DOHH2 (cell line): ENCODE data around the gene PTPN12.

ENCODE experiments used
- H3F3A ChIP-seq: fragments of 200-600 bp; sonication (generic), shearing (Covaris generic); 2 replicates; pipeline ENCODE4 v1.6.0; 2016; ENCODE audit warnings: antibody characterized with exemption, mild to moderate bottlenecking; ENCODE audit not compliant: control insufficient read depth, insufficient read depth
- H3K27ac ChIP-seq: fragments of 200-600 bp; sonication (generic); 2 replicates; pipeline ENCODE4 v1.5.1; 2014; ENCODE audit warnings: low read depth, mild to moderate bottlenecking, low read length, moderate library complexity
- H3K27me3 ChIP-seq: fragments of 200-600 bp; sonication (generic); 2 replicates; pipeline ENCODE4 v1.6.1; 2014; ENCODE audit warnings: mild to moderate bottlenecking, low read length, mixed read lengths; ENCODE audit not compliant: control insufficient read depth
- H3K36me3 ChIP-seq: fragments of 200-600 bp; sonication (generic); 2 replicates; pipeline ENCODE4 v1.6.1; 2014; ENCODE audit warnings: mild to moderate bottlenecking, low read length, moderate library complexity, mixed read lengths; ENCODE audit not compliant: control insufficient read depth
- H3K4me1 ChIP-seq: fragments of 200-600 bp; sonication (generic); 2 replicates; pipeline ENCODE4 v1.6.1; 2014; ENCODE audit warnings: mild to moderate bottlenecking, low read length, mixed read lengths; ENCODE audit not compliant: control insufficient read depth
- H3K4me2 ChIP-seq: fragments of 200-600 bp; sonication (generic); 2 replicates; pipeline ENCODE4 v1.6.0; 2014; ENCODE audit warnings: mild to moderate bottlenecking, low read length, moderate library complexity
- H3K4me3 ChIP-seq: fragments of 200-600 bp; sonication (generic); 2 replicates; pipeline ENCODE4 v1.5.1; 2014; ENCODE audit warnings: mild to moderate bottlenecking, low read length, mixed read lengths
- H3K79me2 ChIP-seq: fragments of 200-600 bp; sonication (generic); 2 replicates; pipeline ENCODE4 v1.6.1; 2014; ENCODE audit warnings: mild to moderate bottlenecking, low read length, mixed read lengths; ENCODE audit not compliant: control insufficient read depth
- H3K9me2 ChIP-seq: fragments of 200-600 bp; sonication (generic); replicated peaks from 2 replicates; pipeline ENCODE4 v1.6.1; 2014; ENCODE audit warnings: mild to moderate bottlenecking, low read length, mixed read lengths; ENCODE audit not compliant: control insufficient read depth
- H3K9me3 ChIP-seq: fragments of 200-600 bp; sonication (generic); 2 replicates; pipeline ENCODE4 v1.6.1; 2014; ENCODE audit warnings: antibody characterized with exemption, low read length, mixed read lengths; ENCODE audit not compliant: control insufficient read depth, insufficient read depth
- H4K20me1 ChIP-seq: fragments of 200-600 bp; sonication (generic); 2 replicates; pipeline ENCODE4 v1.6.0; 2014; ENCODE audit warnings: low read depth, mild to moderate bottlenecking, antibody characterized with exemption, low read length, moderate library complexity; ENCODE audit not compliant: control insufficient read depth, insufficient read depth
- CTCF ChIP-seq: fragments of 200-600 bp; sonication (generic); IDR thresholded peaks from one replicate; pipeline ENCODE4 v1.5.1; 2014; ENCODE audit warnings: antibody characterized with exemption, mild to moderate bottlenecking, low read depth, low read length; ENCODE audit not compliant: poor library complexity, severe bottlenecking
- EZH2phosphoT487 ChIP-seq: fragments of 200-600 bp; sonication (generic); IDR thresholded peaks from 2 replicates; pipeline ENCODE4 v1.6.1; 2017; ENCODE audit warnings: borderline replicate concordance, mild to moderate bottlenecking, antibody characterized with exemption, low read length, moderate library complexity, mixed read lengths

PTPN12 gene

DNA sequence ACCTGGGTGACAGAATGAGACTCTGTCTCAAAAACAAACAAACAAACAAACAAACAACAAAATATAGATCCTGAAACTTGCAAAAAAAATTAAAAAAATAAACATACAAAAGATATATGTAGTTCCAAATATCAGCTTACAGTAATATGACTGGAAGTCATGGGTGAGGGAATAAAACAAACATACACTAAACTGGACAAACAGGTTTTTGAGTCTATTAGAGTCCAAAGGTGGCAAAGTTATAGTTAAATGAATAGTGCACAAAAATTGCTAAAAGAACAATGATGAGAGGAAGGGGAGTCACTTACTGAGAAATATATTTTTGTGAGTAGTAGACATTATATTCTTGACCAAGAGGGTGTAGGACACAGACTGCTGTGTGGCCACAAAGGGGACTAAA, 142.5 kb downstream of the PTPN12 start:
- Histone ChIP-seq H3K4me3 (no peak overlapping the region), H4K20me1 (no peaks in the 10 kb centered on the region), H3K4me1 (no peaks in the 10 kb centered on the region), H3K9me3 (no peaks in the 10 kb centered on the region), H3K9me2 (no peaks in the 10 kb centered on the region), H3K27ac (no peak overlapping the region), H3K36me3 (peaks cover 16% of the 10 kb centered on the region), H3F3A (no peaks in the 10 kb centered on the region), H3K27me3 (no peaks in the 10 kb centered on the region), H3K4me2 (no peak overlapping the region), H3K79me2 (no peaks in the 10 kb centered on the region)
- no peak for TF ChIP-seq EZH2phosphoT487
- no peak for TF ChIP-seq CTCF

- H3K4me2 ChIP-seq: no peak overlapping the region
- H3K36me3 ChIP-seq: peaks cover 23% of the 10 kb centered on the region
- H4K20me1 ChIP-seq: no peaks in the 10 kb centered on the region
- no peaks in the 10 kb centered on the region for H3F3A ChIP-seq
- no peaks in the 10 kb centered on the region for H3K79me2 ChIP-seq
- no peaks in the 10 kb centered on the region for H3K27me3 ChIP-seq
- H3K4me3 ChIP-seq: no peak overlapping the region
- H3K9me3 ChIP-seq: no peaks in the 10 kb centered on the region
- no peaks in the 10 kb centered on the region for H3K9me2 ChIP-seq
- H3K27ac ChIP-seq: no peak overlapping the region
- no peaks in the 10 kb centered on the region for H3K4me1 ChIP-seq
- TF ChIP-seq CTCF: no peak
- TF ChIP-seq EZH2phosphoT487: no peak
Observed at GRCh38 chr7:77680266-77680665, 143.2 kb downstream of the PTPN12 start.

- H3F3A ChIP-seq: no peaks in the 10 kb centered on the region
- H3K27me3 ChIP-seq: no peaks in the 10 kb centered on the region
- H3K36me3 ChIP-seq: peaks cover 28% of the 10 kb centered on the region
- H3K9me2 ChIP-seq: no peaks in the 10 kb centered on the region
- no peak overlapping the region for H3K4me3 ChIP-seq
- no peaks in the 10 kb centered on the region for H4K20me1 ChIP-seq
- H3K9me3 ChIP-seq: no peaks in the 10 kb centered on the region
- no peak overlapping the region for H3K4me2 ChIP-seq
- H3K27ac ChIP-seq: no peak overlapping the region
- no peak for TF ChIP-seq EZH2phosphoT487
- TF ChIP-seq CTCF: no peak
- H3K79me2 ChIP-seq: peaks cover 19% of the 10 kb centered on the region
- no peaks in the 10 kb centered on the region for H3K4me1 ChIP-seq
Observed at GRCh38 chr7:77684030-77684429, 146.9 kb downstream of the PTPN12 start.

DNA sequence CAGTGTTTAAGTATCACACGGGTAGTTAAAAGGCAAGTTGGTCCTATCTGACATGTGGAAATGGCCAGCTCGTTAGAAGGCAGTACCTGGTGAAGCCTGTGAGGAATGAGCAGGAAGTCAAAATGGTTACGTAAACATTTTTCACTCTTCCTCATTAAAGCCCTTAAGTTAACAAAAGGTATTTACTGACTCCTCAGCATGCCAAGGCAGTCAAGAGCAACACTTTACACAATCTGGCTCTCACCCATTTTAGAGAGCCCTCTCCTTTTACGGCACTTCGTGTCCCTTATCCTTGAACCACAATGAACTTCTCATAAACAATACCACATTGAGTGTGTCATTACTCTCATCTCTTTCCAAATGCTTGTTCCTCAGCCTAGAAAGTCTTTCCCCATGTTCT, 148.1 kb downstream of the PTPN12 start:
- H3K4me3 ChIP-seq: no peak overlapping the region

More for the DNA sequence above, 148.1 kb downstream of the PTPN12 start:
- H3K36me3 ChIP-seq: peaks cover 32% of the 10 kb centered on the region
- TF ChIP-seq EZH2phosphoT487 (no peak), CTCF (no peak)
- peaks cover 27% of the 10 kb centered on the region for H3K79me2 ChIP-seq
- no peaks in the 10 kb centered on the region for H3F3A ChIP-seq
- no peak overlapping the region for H3K4me2 ChIP-seq
- no peaks in the 10 kb centered on the region for H3K4me1 ChIP-seq
- no peak overlapping the region for H3K27ac ChIP-seq
- H4K20me1 ChIP-seq: no peaks in the 10 kb centered on the region
- H3K27me3 ChIP-seq: no peaks in the 10 kb centered on the region
- H3K9me3 ChIP-seq: no peaks in the 10 kb centered on the region
- H3K9me2 ChIP-seq: no peaks in the 10 kb centered on the region
